Choroid plexus epithelial cell (primary cell): ENCODE data around the gene KLHL17.

Source experiments
- DNase-seq: peaks from one replicate; pipeline ENCODE4 v3.0.0-alpha.2; 2010; ENCODE audit warnings: low read depth
- H3K4me3 ChIP-seq: 2 replicates; pipeline ENCODE4 v1.5.1; 2011; ENCODE audit warnings: low read depth, mild to moderate bottlenecking, control low read depth, low read length, moderate library complexity
- TF ChIP-seq, protein P1 (sequence below): conservative IDR thresholded peaks from 2 replicates; pipeline ENCODE4 v1.5.1; 2011; ENCODE audit warnings: low read depth, mild to moderate bottlenecking, control low read depth, inconsistent platforms, low read length, moderate library complexity

KLHL17 gene

DNA sequence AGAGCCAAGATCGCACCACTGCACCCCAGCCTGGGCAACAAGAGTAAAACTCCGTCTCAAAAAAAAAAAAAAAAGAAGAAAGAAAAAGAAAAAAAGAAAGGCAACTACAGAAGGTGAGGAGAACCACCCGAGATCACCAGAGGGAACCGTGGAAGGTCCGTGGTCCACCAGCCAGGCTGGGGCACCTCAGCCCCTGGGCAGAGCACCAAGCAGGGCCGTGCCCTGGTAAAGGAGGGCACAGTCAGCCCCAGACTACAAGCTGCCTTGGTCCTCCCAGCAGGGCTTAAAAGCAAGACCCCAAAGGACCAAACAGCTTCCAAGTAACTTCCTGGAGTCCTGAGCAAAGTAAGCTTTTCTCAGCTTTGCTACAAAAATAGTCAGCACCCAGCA lies 45.5 kb upstream of the KLHL17 start:
- no peak overlapping the region for H3K4me3 ChIP-seq
- TF ChIP-seq, protein P1, sequence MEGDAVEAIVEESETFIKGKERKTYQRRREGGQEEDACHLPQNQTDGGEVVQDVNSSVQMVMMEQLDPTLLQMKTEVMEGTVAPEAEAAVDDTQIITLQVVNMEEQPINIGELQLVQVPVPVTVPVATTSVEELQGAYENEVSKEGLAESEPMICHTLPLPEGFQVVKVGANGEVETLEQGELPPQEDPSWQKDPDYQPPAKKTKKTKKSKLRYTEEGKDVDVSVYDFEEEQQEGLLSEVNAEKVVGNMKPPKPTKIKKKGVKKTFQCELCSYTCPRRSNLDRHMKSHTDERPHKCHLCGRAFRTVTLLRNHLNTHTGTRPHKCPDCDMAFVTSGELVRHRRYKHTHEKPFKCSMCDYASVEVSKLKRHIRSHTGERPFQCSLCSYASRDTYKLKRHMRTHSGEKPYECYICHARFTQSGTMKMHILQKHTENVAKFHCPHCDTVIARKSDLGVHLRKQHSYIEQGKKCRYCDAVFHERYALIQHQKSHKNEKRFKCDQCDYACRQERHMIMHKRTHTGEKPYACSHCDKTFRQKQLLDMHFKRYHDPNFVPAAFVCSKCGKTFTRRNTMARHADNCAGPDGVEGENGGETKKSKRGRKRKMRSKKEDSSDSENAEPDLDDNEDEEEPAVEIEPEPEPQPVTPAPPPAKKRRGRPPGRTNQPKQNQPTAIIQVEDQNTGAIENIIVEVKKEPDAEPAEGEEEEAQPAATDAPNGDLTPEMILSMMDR = no peak
- no peak for DNase-seq

DNA sequence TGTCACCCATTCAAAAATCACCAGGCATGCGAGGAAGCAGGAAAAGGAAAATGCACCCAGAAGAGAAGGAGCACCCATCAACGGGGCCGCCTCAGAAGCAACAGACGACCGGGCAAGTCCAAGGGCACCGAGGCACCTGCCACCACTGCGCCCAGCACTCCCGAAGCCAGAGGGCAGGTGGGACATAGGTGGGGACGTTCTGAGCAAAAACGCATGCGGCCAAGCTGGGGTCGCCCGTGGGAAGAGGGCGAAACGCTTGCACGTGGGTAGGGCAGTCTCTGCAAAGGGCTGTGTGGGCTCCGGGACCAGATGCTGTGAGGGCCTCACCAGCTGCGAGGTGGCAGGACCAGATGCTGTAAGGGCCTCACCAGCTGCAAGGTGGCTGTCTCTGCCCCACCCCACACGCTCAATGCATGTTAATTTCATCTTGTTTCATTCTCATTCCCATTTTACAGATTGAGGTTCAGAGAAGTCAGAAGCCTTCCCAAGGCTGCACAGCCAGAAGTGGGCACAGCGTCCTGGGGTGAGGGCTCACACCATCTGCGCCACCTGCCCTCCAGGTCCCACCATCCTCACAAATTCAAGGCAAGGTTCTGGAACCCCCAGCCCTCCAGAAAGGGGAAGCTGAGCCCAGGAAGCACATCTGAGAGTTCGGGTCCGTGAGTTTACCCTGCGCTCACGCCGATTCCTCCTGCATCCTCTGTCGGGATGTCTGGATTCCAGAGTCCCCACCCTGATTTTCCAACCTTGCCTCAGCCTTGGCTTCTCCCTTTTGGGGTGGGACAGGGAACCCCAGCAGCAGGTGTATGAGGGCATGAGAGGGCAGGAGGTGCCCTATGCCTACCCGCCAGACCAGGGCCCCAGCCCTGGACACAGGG lies 44.9 kb upstream of the KLHL17 start:
- DNase-seq = no peak
- TF ChIP-seq, protein P1 = no peak
- no peak overlapping the region for H3K4me3 ChIP-seq

GRCh38 chr1:916173-917075 lies 44.0 kb upstream of the KLHL17 start:
- TF ChIP-seq, protein P1 = no peak
- DNase-seq = no peak
- H3K4me3 ChIP-seq = no peak overlapping the region

DNA sequence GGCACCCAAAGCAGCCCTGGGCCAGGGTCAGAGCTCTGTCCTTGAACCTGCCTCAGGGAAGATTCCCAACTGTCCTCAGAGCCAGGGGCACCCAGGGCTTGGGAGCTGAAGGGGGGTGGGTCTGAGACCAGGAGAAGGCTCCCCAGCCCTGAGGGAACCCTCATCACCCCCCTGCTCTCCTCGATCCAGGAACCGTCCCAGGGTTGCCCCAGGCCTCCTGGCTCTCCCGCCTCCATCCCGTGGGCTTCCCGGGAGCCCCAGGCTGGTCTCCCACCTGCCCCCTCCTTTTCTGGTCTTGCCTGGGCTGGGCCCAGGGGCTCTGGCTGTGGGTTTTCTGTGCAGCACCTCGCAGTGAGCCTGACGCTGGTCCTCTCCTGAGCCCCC lies 43.3 kb upstream of the KLHL17 start:
- DNase-seq = no peak
- TF ChIP-seq, protein P1 = no peak
- H3K4me3 ChIP-seq = no peak overlapping the region

DNA sequence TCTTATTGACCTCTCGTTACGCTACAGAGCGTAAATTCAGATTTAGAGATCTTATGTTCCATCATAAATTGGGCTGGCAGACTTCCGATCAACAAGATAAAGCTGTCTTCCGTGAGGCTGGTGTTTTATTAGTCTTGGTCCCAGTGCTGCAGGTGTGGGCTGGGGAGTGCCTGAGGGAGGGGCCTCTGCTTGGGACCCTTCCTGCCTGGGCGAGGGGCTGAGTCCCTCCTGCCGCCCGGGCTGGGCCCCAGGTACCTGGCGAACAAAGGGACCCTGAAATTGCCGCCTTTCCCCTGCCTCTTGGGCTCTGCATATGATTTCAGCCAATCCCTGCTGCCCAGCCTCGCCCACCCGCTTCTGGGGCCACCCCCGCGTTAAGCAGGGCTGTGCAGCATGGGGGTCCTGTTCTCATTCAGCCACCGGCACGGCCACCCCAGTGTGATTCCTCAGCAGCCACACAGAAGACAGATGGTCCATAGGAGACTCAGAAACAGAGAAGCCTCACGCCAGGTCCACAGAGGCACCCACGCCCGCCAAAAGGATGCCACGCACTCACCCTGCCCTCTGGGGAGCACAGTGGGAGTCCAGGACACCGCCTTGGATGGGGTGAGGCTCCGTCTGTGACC lies 42.8 kb upstream of the KLHL17 start:
- TF ChIP-seq, protein P1 = no peak
- no peak overlapping the region for H3K4me3 ChIP-seq
- no peak for DNase-seq

GRCh38 chr1:918353-918752 lies 42.0 kb upstream of the KLHL17 start:
- no peak for DNase-seq
- TF ChIP-seq, protein P1 = no peak
- H3K4me3 ChIP-seq = no peak overlapping the region
